ACHN (cell line): ENCODE measurements around the gene SCD5.
A peak's percentile ranks its signal among the peaks of the same experiment; 100 is the strongest.

Experiments
- DNase-seq: peaks from one replicate; pipeline ENCODE4 v3.0.0-alpha.2; 2015
- in situ Hi-C: cut with HindIII; loops from 2 replicates; pipeline ENCODE4 v1.10.0; 2017; ENCODE audit warnings: low sequenced_read_pairs, low pct_ligation_motif_present, low pct_unique_long_range_greater_than_20kb

The SCD5 gene

GRCh38 chr4:82678051-82678450, 120.5 kb downstream of the SCD5 start:
- in situ Hi-C loops, result no loop called here

GRCh38 chr4:82677327-82677726, 121.3 kb downstream of the SCD5 start:
- in situ Hi-C loops, result no loop called here
- DNase-seq, result no peak

More at GRCh38 chr4:82678051-82678450, 120.5 kb downstream of the SCD5 start:
- DNase-seq, result no peak

GRCh38 chr4:82667761-82668480, 130.7 kb downstream of the SCD5 start:
- in situ Hi-C loops, result no loop called here
- no peak for DNase-seq

DNA sequence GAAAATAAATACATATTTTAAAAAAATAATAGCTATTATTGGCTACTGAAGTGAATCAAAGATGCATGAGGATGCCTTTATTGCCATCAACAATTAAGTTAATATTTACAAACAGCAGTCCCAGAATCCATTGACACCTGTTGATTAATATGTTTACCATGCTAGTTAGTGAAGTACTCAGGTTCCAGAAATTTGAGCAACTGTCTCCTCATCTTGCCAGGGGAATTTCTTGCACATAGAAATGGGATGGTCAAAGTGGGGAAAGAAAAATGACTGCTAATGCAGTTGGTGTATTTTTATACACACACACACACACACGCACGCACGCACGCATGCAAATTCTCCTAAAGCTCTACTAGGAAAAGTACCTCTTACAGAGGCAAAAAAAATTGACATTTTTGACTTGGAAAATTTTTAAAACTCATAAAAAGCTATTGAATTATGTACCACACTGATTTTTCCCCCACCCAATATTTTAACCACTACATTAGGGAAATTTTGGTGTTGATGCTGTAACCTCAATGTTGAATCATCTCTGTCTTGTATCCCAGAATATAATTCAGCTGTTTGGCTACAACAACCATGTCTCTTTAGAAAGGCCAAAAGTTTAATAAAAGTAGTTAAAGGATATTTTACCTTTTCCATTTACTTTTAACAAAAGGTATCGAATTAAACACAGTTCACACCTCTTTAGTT, 131.5 kb downstream of the SCD5 start:
- in situ Hi-C loops, result no loop called here
- no peak for DNase-seq

- DNase-seq, result no peak
These were observed 137.2 kb downstream of the SCD5 start for GRCh38 chr4:82661181-82661992.

DNA sequence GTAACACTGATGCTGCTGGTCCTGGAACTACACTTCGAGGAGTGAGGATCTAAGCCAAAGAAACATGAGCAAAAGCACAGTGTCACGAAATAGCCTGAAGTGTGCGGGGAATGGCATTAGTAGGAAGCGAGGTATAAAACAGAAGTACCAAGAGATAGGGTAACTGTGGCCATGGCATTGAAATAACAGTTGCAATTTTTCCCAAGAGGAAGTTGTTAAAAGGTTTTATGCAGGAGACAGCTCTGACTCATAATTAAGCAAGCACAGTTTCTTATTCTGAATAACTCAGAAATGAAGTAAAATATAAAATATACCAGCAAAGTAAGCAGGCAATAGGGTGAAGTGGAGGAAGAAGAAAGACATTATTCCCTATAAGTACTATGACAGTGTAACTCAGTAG, 146.5 kb downstream of the SCD5 start:
- in situ Hi-C loops, result no loop called here
- no peak for DNase-seq

More at GRCh38 chr4:82661181-82661992, 137.2 kb downstream of the SCD5 start:
- in situ Hi-C loops, result no loop called here

DNA sequence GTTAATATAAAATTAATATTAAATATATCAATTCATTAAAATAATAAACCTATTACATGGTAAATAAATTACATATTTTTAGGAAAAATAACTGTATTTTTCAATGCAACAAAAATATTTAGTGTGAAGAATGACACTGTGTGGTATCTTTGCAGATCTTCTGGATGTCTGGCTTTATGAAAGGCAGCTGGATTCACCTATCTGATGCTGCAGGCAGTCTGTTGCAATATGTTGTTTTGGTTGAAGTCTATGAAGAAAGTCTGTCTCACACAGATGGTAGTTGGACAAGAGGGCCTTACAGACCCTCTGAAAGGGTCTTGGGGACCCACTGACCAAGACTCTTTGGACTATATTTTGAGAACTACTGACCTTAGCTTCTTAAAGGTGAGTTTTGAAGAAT, 147.7 kb downstream of the SCD5 start:
- in situ Hi-C loops, result no loop called here
- no peak for DNase-seq

GRCh38 chr4:82648356-82648755, 150.2 kb downstream of the SCD5 start:
- in situ Hi-C loops, result no loop called here
- no peak for DNase-seq

DNA sequence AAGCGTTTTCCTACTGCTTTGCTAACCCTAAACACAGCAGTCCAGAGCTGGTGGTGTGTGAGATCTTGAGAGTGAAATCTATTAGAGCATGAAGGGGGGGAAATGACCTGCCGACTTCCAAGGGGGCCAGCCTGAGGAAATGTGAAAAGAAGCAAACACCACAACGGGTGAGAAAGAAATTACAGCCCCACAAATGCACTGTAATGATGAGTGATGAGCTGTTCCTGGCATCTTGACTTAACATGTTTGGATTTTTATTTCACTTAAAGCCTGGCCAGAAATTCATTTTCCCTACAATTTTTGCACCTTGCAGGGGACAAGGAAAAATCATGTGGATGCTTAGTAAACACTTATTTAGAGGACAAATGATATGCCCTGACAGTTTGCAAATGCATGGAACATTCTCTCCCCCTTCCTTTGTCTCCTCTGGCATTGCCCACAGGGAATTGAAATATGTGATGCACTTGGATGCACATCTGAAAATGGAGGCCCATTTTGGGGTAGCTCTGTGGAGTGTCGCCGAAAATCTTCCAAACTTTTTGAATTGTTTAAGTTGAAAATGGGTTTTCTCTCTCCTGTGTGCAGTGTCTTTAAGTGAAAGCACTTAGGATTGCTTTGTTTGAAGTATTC, 152.5 kb downstream of the SCD5 start:
- DNase-seq, result no peak
- in situ Hi-C loops, result no loop called here

DNA sequence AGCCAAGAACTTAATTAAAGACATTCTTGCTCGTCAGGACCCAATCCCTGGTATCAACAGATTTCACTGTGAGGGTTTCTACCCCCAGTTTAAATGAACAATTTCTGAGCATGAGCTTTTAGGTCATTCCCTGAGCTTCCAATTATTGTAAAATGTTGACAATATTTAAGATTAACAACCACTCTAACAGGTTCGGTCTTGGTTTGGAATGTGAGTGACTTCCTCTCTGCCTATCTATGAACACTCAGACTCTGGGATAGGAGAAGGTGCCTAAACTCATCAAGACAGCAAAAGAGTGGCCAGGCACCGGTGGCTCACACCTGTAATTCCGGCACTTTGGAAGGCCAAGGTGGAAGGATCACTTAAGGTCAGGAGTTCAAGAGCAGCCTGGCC, 153.9 kb downstream of the SCD5 start:
- DNase-seq, result peak; percentile 18
- in situ Hi-C loops, result no loop called here

DNA sequence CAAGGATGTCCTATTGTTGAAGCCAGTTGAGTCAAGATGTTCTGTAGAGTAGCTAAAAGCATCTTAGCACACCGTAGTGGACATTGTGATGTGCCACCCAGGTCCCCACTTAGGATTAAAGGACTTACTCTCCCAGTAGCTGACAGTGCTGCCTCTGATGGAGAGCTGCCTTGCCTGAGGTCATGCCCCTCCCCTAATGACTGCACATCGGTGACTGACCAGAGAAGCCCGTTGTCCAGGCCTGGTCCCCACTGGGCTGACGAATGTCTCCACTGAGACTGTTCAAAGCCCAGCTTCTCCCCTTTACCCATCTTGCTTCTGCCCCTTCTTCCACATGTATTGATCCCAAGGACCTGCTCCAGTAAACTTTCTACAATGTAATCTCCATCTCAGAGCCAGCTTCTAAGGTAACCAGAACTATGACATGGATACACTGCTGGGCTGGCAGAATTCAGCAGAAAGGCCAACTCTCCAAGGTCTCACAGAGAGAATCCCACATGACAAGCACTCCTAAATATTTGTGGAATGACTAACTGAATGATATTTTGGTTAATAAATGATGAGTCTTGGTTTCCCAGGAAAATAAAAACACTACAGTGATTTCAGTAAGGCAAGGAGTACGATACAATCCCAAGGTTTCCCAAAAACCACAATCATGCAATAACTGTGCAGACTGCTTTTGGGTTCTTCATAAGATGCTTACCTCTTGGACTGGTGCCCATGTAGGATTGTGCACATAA, 154.4 kb downstream of the SCD5 start:
- in situ Hi-C loops, result no loop called here
- DNase-seq, result peak; percentile 87

- DNase-seq, result no peak
These were observed 156.3 kb downstream of the SCD5 start for GRCh38 chr4:82642331-82642730.

DNA sequence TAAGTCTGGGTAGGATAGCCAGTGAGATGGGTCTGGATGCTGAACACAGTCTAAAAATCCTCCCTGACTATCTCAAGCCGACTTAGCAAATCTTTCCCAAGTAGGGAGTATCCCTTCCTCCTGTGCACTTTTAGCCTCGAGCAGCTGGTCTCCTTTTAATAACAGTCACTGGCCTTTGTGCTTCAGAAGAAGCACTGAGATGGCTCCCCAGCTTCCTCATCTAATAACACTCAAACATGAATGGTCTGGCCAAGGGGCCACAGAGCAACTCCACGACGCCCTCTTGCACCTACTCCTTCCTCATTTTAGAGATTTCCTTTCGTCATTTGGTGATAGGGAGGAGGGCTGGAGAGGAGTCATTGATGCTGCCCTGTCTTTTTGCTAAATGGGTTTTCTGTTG, 158.1 kb downstream of the SCD5 start:
- in situ Hi-C loops, result no loop called here
- no peak for DNase-seq

More at GRCh38 chr4:82642331-82642730, 156.3 kb downstream of the SCD5 start:
- in situ Hi-C loops, result no loop called here

GRCh38 chr4:82639971-82640370, 158.6 kb downstream of the SCD5 start:
- no peak for DNase-seq
- in situ Hi-C loops, result no loop called here

DNA sequence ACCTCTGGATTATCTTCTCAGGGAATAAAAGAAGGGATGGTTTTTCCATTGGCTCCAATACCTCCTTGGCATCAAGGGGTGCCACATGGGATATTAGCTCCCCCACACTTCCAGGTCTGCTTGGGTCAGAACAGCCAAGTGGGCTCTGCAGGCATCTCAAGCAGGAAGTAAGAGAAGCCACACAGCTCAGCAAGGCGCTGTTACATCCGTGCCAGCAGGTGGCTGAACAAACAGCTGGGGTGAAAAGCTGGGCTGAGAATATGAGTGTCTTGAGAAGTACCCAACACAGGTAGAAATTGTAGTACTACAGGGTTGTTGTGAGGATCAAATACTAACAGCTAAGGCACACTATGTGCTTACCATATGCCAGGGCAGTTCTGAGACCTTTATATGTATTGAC, 160.1 kb downstream of the SCD5 start:
- in situ Hi-C loops, result no loop called here
- DNase-seq, result no peak

GRCh38 chr4:82630079-82630478, 168.5 kb downstream of the SCD5 start:
- in situ Hi-C loops, result no loop called here
- DNase-seq, result no peak

- in situ Hi-C loops, result no loop called here
- DNase-seq, result no peak
These were observed 169.2 kb downstream of the SCD5 start for GRCh38 chr4:82629238-82630000.
